HEK293 (cell line): ENCODE data around the gene RTP4.

Experiments used
- CTCF ChIP-seq: fragments of 450-650 bp; formaldehyde crosslinking; IDR thresholded peaks from 2 replicates; pipeline ENCODE4 v1.5.1; 2016; ENCODE audit warnings: missing biosample characterization, missing genetic modification characterization
- KLF16 ChIP-seq: fragments of 450-650 bp; formaldehyde crosslinking; IDR thresholded peaks from 2 replicates; pipeline ENCODE4 v1.5.1; 2017; ENCODE audit warnings: missing biosample characterization, missing genetic modification characterization
- SP2 ChIP-seq: fragments of 450-650 bp; formaldehyde crosslinking; IDR thresholded peaks from 2 replicates; pipeline ENCODE4 v1.5.1; 2016; ENCODE audit warnings: missing biosample characterization, missing genetic modification characterization
- TCF7L2 ChIP-seq: IDR thresholded peaks from 2 replicates; pipeline ENCODE4 v1.6.1; 2011; ENCODE audit warnings: low read depth, mild to moderate bottlenecking, inconsistent platforms, low read length, moderate library complexity, borderline replicate concordance
- ZNF184 ChIP-seq: fragments of 450-650 bp; IDR thresholded peaks from 2 replicates; pipeline ENCODE4 v1.5.1; 2018; ENCODE audit warnings: missing biosample characterization, mild to moderate bottlenecking, missing genetic modification characterization
- ZNF274 ChIP-seq, 2 experiments: fragments of 200-500 bp in 1 of 2; fragments of 450-650 bp in 1 of 2; sonication (Bioruptor generic) in 1 of 2; formaldehyde crosslinking in 1 of 2; IDR thresholded peaks; 2 replicates each; pipeline versions ENCODE4 v1.5.1 to v1.6.1; 2014 to 2016; ENCODE audit warnings: borderline replicate concordance in 1 of 2, inconsistent platforms in 1 of 2, low read length in 1 of 2, missing biosample characterization in 1 of 2, missing genetic modification characterization in 1 of 2
- ZNF629 ChIP-seq: fragments of 450-650 bp; formaldehyde crosslinking; IDR thresholded peaks from 2 replicates; pipeline ENCODE4 v1.5.1; 2017; ENCODE audit warnings: missing biosample characterization, missing genetic modification characterization
- ZNF707 ChIP-seq: fragments of 450-650 bp; formaldehyde crosslinking; IDR thresholded peaks from 2 replicates; pipeline ENCODE4 v1.5.1; 2016; ENCODE audit warnings: missing biosample characterization, missing genetic modification characterization
- ZSCAN18 ChIP-seq: fragments of 450-650 bp; formaldehyde crosslinking; IDR thresholded peaks from 2 replicates; pipeline ENCODE4 v1.5.1; 2016; ENCODE audit warnings: missing biosample characterization, missing genetic modification characterization

- TF ChIP-seq SP2 (no peak), ZNF184 (tag by site-specific recombination) (no peak), ZNF274 (IDR thresholded peaks at IDR 0.05; ENCODE audit: low read length) (no peak), ZNF274 (tag by site-specific recombination; IDR thresholded peaks at IDR 0.05; ENCODE audit: borderline replicate concordance) (no peak), ZSCAN18 (tag by site-specific recombination) (no peak), CTCF (tag by site-specific recombination) (no peak), ZNF707 (tag by site-specific recombination) (no peak), ZNF629 (no peak), TCF7L2 (no peak), KLF16 (tag by site-specific recombination) (no peak)
These were observed 553 bp upstream of the RTP4 start for GRCh38 chr3:187367561-187368103.
